Small intestine (tissue), 7 donors: Measurements from ENCODE around the gene UBAP2. TPM values are rescaled to one million over a fixed set of nuclear protein-coding genes. Genes with fewer than 3 reads are reported as not detected.
A peak's percentile ranks its signal among the peaks of the same experiment; 100 is the strongest.

ENCODE experiments used
- DNase-seq, 2 donors: peaks; one replicate each; pipeline versions ENCODE4 v3.0.0 to v3.0.0-alpha.2; 2013
- FAIRE-seq: peaks from 2 replicates; lab custom pipeline; 2012; peaks lifted over from hg19 to GRCh38; lab: Jason Lieb, UNC
- H3K27ac ChIP-seq, 3 donors: one replicate each; pipeline ENCODE4 v1.5.1; 2013; ENCODE audit warnings: low read length in 2 of 3, mild to moderate bottlenecking in 2 of 3, control low read depth in 1 of 3, inconsistent platforms in 1 of 3, low read depth in 1 of 3, moderate library complexity in 1 of 3
- H3K27me3 ChIP-seq, 3 donors: one replicate each; pipeline ENCODE4 v1.6.1; 2013; ENCODE audit warnings: low read length in 3 of 3, inconsistent platforms in 1 of 3; ENCODE audit not compliant: control insufficient read depth in 3 of 3, insufficient read depth in 3 of 3
- H3K36me3 ChIP-seq, 3 donors: one replicate each; pipeline ENCODE4 v1.6.1; 2013; ENCODE audit warnings: low read length in 3 of 3, inconsistent platforms in 1 of 3, low read depth in 1 of 3, mild to moderate bottlenecking in 1 of 3, moderate library complexity in 1 of 3; ENCODE audit not compliant: control insufficient read depth in 3 of 3, insufficient read depth in 2 of 3
- H3K4me1 ChIP-seq, 3 donors: one replicate each; pipeline ENCODE4 v1.6.1; 2013; ENCODE audit warnings: low read length in 2 of 3, inconsistent platforms in 1 of 3, low read depth in 1 of 3, mild to moderate bottlenecking in 1 of 3, moderate library complexity in 1 of 3; ENCODE audit not compliant: control insufficient read depth in 3 of 3, insufficient read depth in 2 of 3
- H3K4me3 ChIP-seq, 3 donors: one replicate each; pipeline ENCODE4 v1.5.1; 2013; ENCODE audit warnings: low read length in 3 of 3, control low read depth in 1 of 3, inconsistent platforms in 1 of 3, low read depth in 1 of 3, mild to moderate bottlenecking in 1 of 3, moderate library complexity in 1 of 3
- H3K9me3 ChIP-seq, 2 donors: one replicate each; pipeline ENCODE4 v1.6.1; 2013; ENCODE audit warnings: low read depth in 1 of 2, low read length in 1 of 2; ENCODE audit not compliant: control insufficient read depth in 2 of 2, insufficient read depth in 1 of 2
- WGBS, 3 donors: extraction: QIAGEN DNeasy Blood & Tissue Kit; methylation state at CpG; one replicate each; pipeline ENCODE4 v1.1.7; 2013; 5-methylcytosine and 5-hydroxymethylcytosine counted together
- polyA plus RNA-seq, 4 donors: library from polyadenylated mRNA; stranded (reverse) in 3 of 4; unstranded in 1 of 4; fragments of 200-250 nt in 3 of 4; fragments of 120-200 nt in 1 of 4; gene quantifications; one replicate each; pipeline versions ENCODE4 v1.2.1 to v1.2.3, GENCODE V29; 2013
- donor health status: healthy with polysubstance abuse.
- donor health status: control.
- donor health status: control.
- donor health status: Bipolar disorder and iron deficiency.
- donor health status: healthy.

Gene UBAP2
- polyA plus RNA-seq, 4 donors = 4.6 to 27.9 (median 11.5) TPM

GRCh38 chr9:34069831-34070230 is 21.1 kb upstream of the UBAP2 start:
- 74 to 86% (median 81%) methylated on average over 6 of the region's 6 CpGs for WGBS, 3 donors
- no peak for DNase-seq

GRCh38 chr9:34065541-34065940 is 16.9 kb upstream of the UBAP2 start:
- Histone ChIP-seq H3K4me3 (no peak overlapping the region), H3K27ac (no peak overlapping the region), H3K27me3 (no peaks in the 10 kb centered on the region), H3K9me3 (no peaks in the 10 kb centered on the region), H3K4me1 (no peaks in the 10 kb centered on the region), H3K36me3 (no peaks in the 10 kb centered on the region)
- FAIRE-seq (no peak), DNase-seq (no peak)
- WGBS, 3 donors = 92 to 98% (median 97%) methylated on average over 3 of the region's 3 CpGs

More at GRCh38 chr9:34069831-34070230, 21.1 kb upstream of the UBAP2 start:
- Histone ChIP-seq H3K27ac (no peak overlapping the region), H3K36me3 (no peaks in the 10 kb centered on the region), H3K27me3 (no peaks in the 10 kb centered on the region), H3K4me3 (no peak overlapping the region), H3K9me3 (no peaks in the 10 kb centered on the region), H3K4me1 (peaks cover 0 to 26% (median 0%) of the 10 kb centered on the region in 3 donors)
- FAIRE-seq = no peak

- 72 to 86% (median 81%) methylated on average over 3 of the region's 3 CpGs for WGBS, 3 donors
- H3K27ac ChIP-seq = no peak overlapping the region
- no peaks in the 10 kb centered on the region for H3K9me3 ChIP-seq
- DNase-seq = no peak
- no peaks in the 10 kb centered on the region for H3K36me3 ChIP-seq
- H3K27me3 ChIP-seq = no peaks in the 10 kb centered on the region
- H3K4me3 ChIP-seq = no peak overlapping the region
- no peak for FAIRE-seq
- H3K4me1 ChIP-seq = no peaks in the 10 kb centered on the region
These were observed 11.3 kb upstream of the UBAP2 start for GRCh38 chr9:34059954-34060353.

GRCh38 chr9:34059281-34059680 is 10.6 kb upstream of the UBAP2 start:
- 21 to 36% (median 33%) methylated on average over 3 of the region's 3 CpGs for WGBS, 3 donors
- FAIRE-seq = no peak
- H3K36me3 ChIP-seq = no peaks in the 10 kb centered on the region

GRCh38 chr9:34049630-34050384 is 1.1 kb upstream of the UBAP2 start:
- Histone ChIP-seq H3K27ac (peak overlapping the region in 2 of 3 donors; percentile 97), H3K36me3 (no peaks in the 10 kb centered on the region), H3K4me1 (peaks cover 4 to 17% (median 6%) of the 10 kb centered on the region in 3 donors), H3K9me3 (no peaks in the 10 kb centered on the region), H3K27me3 (no peaks in the 10 kb centered on the region), H3K4me3 (peak overlapping the region; percentile 76 to 98 (median 93))
- no peak for FAIRE-seq
- WGBS, 3 donors = 16 to 34% (median 22%) methylated on average over 18 of the region's 18 CpGs
- peak in 1 of 2 donors; percentile 46 for DNase-seq

More at GRCh38 chr9:34059281-34059680, 10.6 kb upstream of the UBAP2 start:
- Histone ChIP-seq H3K4me3 (no peak overlapping the region), H3K27ac (no peak overlapping the region), H3K4me1 (no peaks in the 10 kb centered on the region), H3K27me3 (no peaks in the 10 kb centered on the region), H3K9me3 (no peaks in the 10 kb centered on the region)
- DNase-seq = no peak

GRCh38 chr9:34047864-34048726 is 592 bp downstream of the UBAP2 start:
- Histone ChIP-seq H3K9me3 (no peaks in the 10 kb centered on the region), H3K27ac (peak overlapping the region; percentile 90 to 97 (median 97)), H3K4me1 (peaks cover 4 to 17% (median 6%) of the 10 kb centered on the region in 3 donors), H3K36me3 (peaks cover 0 to 14% (median 0%) of the 10 kb centered on the region in 3 donors), H3K27me3 (no peaks in the 10 kb centered on the region), H3K4me3 (peak overlapping the region; percentile 76 to 98 (median 93))
- 1% methylated on average over 26 to 29 of the region's 29 CpGs for WGBS, 3 donors
- FAIRE-seq (no peak), DNase-seq (peak in 1 of 2 donors; percentile 46)

- FAIRE-seq (no peak), DNase-seq (peak; percentile 48 to 51)
- WGBS, 3 donors = 20 to 43% (median 21%) methylated on average over 5 of the region's 5 CpGs
- no peaks in the 10 kb centered on the region for H3K9me3 ChIP-seq
- H3K27ac ChIP-seq = peak overlapping the region in 2 of 3 donors; percentile 1 to 69
- no peaks in the 10 kb centered on the region for H3K27me3 ChIP-seq
- H3K4me3 ChIP-seq = peak overlapping the region in 2 of 3 donors; percentile 14 to 93
- peaks cover 0 to 24% (median 0%) of the 10 kb centered on the region in 3 donors for H3K36me3 ChIP-seq
- H3K4me1 ChIP-seq = peaks cover 4 to 17% (median 6%) of the 10 kb centered on the region in 3 donors
These were observed 1.8 kb downstream of the UBAP2 start for GRCh38 chr9:34046784-34047379.

GRCh38 chr9:34045903-34046302 is 2.8 kb downstream of the UBAP2 start:
- Histone ChIP-seq H3K36me3 (peaks cover 0 to 30% (median 0%) of the 10 kb centered on the region in 3 donors), H3K4me1 (peaks cover 4 to 17% (median 6%) of the 10 kb centered on the region in 3 donors), H3K27me3 (no peaks in the 10 kb centered on the region), H3K9me3 (no peaks in the 10 kb centered on the region), H3K4me3 (no peak overlapping the region), H3K27ac (no peak overlapping the region)
- FAIRE-seq (no peak), DNase-seq (no peak)
- 57 to 76% (median 67%) methylated on average over 3 of the region's 3 CpGs for WGBS, 3 donors
